GM19238 (cell line): Measurements from ENCODE around the gene UNC93B1.
"Not testable (repeated sequence)": the region's sequence is repeated elsewhere in the genome, so short reads cannot be mapped to it uniquely, and the experiment has no call there.

ENCODE experiments used
- DNase-seq: peaks from one replicate; pipeline ENCODE4 v3.0.0; 2011; ENCODE audit warnings: low spot score; ENCODE audit not compliant: insufficient read length

UNC93B1 gene

DNA sequence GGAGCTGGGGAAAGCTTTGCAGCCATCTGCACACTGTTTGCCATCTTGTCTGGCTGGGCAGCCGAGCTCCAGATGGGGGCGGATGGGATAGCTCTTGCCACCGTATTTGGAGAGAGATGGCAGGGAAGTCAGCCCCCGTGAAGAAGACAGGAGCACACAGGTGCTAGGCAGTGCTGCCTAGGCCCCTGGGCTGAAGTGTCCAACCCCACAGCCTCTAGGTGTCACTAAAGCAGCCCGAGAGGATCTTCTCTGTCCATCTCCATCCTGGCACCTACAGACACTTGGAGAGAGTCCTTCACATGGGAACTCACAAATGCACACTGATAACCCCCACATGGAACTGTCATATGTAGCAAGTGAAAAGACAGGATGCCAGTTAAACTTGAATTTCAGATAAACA, 60.5 kb downstream of the UNC93B1 start:
- DNase-seq: not testable (repeated sequence)
